Thymus (tissue), 11 donors: ENCODE data around the gene CCDC73. TPM values are rescaled to one million over a fixed set of nuclear protein-coding genes. Genes with fewer than 3 reads are reported as not detected.

ENCODE experiments used
- DNase-seq, 9 donors: peaks; one replicate each; pipeline ENCODE4 v3.0.0-alpha.2; 2013; ENCODE audit warnings: low spot score in 9 of 9, low read depth in 6 of 9, missing footprints in 1 of 9
- H3K27ac ChIP-seq, 2 donors: one replicate each; pipeline ENCODE4 v1.5.1; 2013; ENCODE audit warnings: control low read depth in 1 of 2, low read depth in 1 of 2, low read length in 1 of 2, mild to moderate bottlenecking in 1 of 2, moderate library complexity in 1 of 2
- H3K27me3 ChIP-seq, 2 donors: one replicate each; pipeline ENCODE4 v1.5.1; 2013; ENCODE audit warnings: low read length in 1 of 2; ENCODE audit not compliant: control insufficient read depth in 2 of 2, insufficient read depth in 1 of 2
- H3K36me3 ChIP-seq, 2 donors: one replicate each; pipeline ENCODE4 v1.5.1; 2013; ENCODE audit warnings: low read length in 1 of 2, mild to moderate bottlenecking in 1 of 2, moderate library complexity in 1 of 2; ENCODE audit not compliant: control insufficient read depth in 2 of 2, insufficient read depth in 2 of 2
- H3K4me1 ChIP-seq, 2 donors: one replicate each; pipeline ENCODE4 v1.5.1; 2013; ENCODE audit warnings: low read length in 2 of 2; ENCODE audit not compliant: control insufficient read depth in 2 of 2, insufficient read depth in 2 of 2
- H3K4me3 ChIP-seq, 2 donors: one replicate each; pipeline ENCODE4 v1.5.1; 2013; ENCODE audit warnings: low read length in 2 of 2, control low read depth in 1 of 2, mild to moderate bottlenecking in 1 of 2
- H3K9me3 ChIP-seq, 2 donors: one replicate each; pipeline ENCODE4 v1.5.1; 2013; ENCODE audit warnings: low read length in 1 of 2, mild to moderate bottlenecking in 1 of 2; ENCODE audit not compliant: control insufficient read depth in 2 of 2, insufficient read depth in 1 of 2
- whole genome bisulfite sequencing: extraction: QIAGEN DNeasy Blood & Tissue Kit; methylation state at CpG from one replicate; pipeline ENCODE4 v1.1.7; 2013; 5-methylcytosine and 5-hydroxymethylcytosine counted together
- polyA plus RNA-seq: library from polyadenylated mRNA; stranded (reverse); fragments of 200-250 nt; gene quantifications from one replicate; pipeline ENCODE4 v1.2.3, GENCODE V29; 2013
- total RNA-seq: library from RNA; stranded (reverse); fragments of 120-200 nt; gene quantifications from one replicate; pipeline ENCODE4 v1.2.4, GENCODE V29; 2013
- donor health status: healthy.

The CCDC73 gene
- total and polyA plus RNA-seq, 2 donors, result 0.05 to 0.25 TPM

GRCh38 chr11:32561835-32562234 is 232.6 kb downstream of the CCDC73 start:
- no peaks in the 10 kb centered on the region for H3K27me3 ChIP-seq
- H3K9me3 ChIP-seq, result no peaks in the 10 kb centered on the region
- no peak overlapping the region for H3K27ac ChIP-seq
- 97% methylated on average over 11 of the region's 11 CpGs for WGBS
- no peak overlapping the region for H3K4me3 ChIP-seq
- DNase-seq, result no peak
- no peaks in the 10 kb centered on the region for H3K36me3 ChIP-seq
- no peaks in the 10 kb centered on the region for H3K4me1 ChIP-seq

GRCh38 chr11:32555895-32556294 is 238.6 kb downstream of the CCDC73 start:
- no peak for DNase-seq
- H3K9me3 ChIP-seq, result no peaks in the 10 kb centered on the region
- no peaks in the 10 kb centered on the region for H3K4me1 ChIP-seq
- H3K4me3 ChIP-seq, result no peak overlapping the region
- WGBS, result 97% methylated on average over 7 of the region's 7 CpGs
- no peaks in the 10 kb centered on the region for H3K36me3 ChIP-seq
- H3K27me3 ChIP-seq, result no peaks in the 10 kb centered on the region
- H3K27ac ChIP-seq, result no peak overlapping the region

GRCh38 chr11:32555091-32555490 is 239.4 kb downstream of the CCDC73 start:
- 81% methylated on average over 4 of the region's 4 CpGs for WGBS
- H3K4me1 ChIP-seq, result no peaks in the 10 kb centered on the region
- H3K36me3 ChIP-seq, result no peaks in the 10 kb centered on the region
- H3K4me3 ChIP-seq, result no peak overlapping the region
- H3K27ac ChIP-seq, result no peak overlapping the region
- no peaks in the 10 kb centered on the region for H3K27me3 ChIP-seq
- no peak for DNase-seq
- H3K9me3 ChIP-seq, result no peaks in the 10 kb centered on the region

Other genes starting within 250 kb of the CCDC73 start
- 481 TPM for gene EIF3M, start 210.8 kb downstream of the CCDC73 start, total RNA-seq
- gene EIF3M, start 210.8 kb downstream of the CCDC73 start, polyA plus RNA-seq, result 432 TPM
- gene PRRG4, start 35.3 kb upstream of the CCDC73 start, total RNA-seq, result 3.1 TPM
- gene PRRG4, start 35.3 kb upstream of the CCDC73 start, polyA plus RNA-seq, result 14.4 TPM
- 14.5 TPM for gene QSER1, start 98.1 kb upstream of the CCDC73 start, total RNA-seq
- gene QSER1, start 98.1 kb upstream of the CCDC73 start, polyA plus RNA-seq, result 5.8 TPM
- 3.2 TPM for gene DEPDC7, start 221.2 kb upstream of the CCDC73 start, total RNA-seq
- 6.6 TPM for gene DEPDC7, start 221.2 kb upstream of the CCDC73 start, polyA plus RNA-seq
- 7.4 TPM for gene TCP11L1, start 244.9 kb upstream of the CCDC73 start, total RNA-seq
- gene TCP11L1, start 244.9 kb upstream of the CCDC73 start, polyA plus RNA-seq, result 7.3 TPM